NAMALWA (cell line): Measurements from ENCODE around the gene PIPOX.

ENCODE experiments used
- DNase-seq: peaks from one replicate; pipeline ENCODE4 v3.0.0-alpha.2; 2015; ENCODE audit warnings: low spot score

PIPOX gene

GRCh38 chr17:29042679-29043538, at the start of gene PIPOX:
TSS of gene PIPOX (plus strand) at chr17:29043141. CDS start at chr17:29043226, 85 bp downstream.
- DNase-seq, result peak; percentile 35

- DNase-seq, result no peak
These were observed 49.1 kb upstream of the PIPOX start for GRCh38 chr17:28993645-28994426.

GRCh38 chr17:28996554-28997096, 46.3 kb upstream of the PIPOX start:
- DNase-seq, result no peak

- DNase-seq, result no peak
These were observed 45.1 kb upstream of the PIPOX start for GRCh38 chr17:28997806-28998205.

GRCh38 chr17:28999206-28999605, 43.7 kb upstream of the PIPOX start:
- DNase-seq, result no peak

GRCh38 chr17:29000973-29001372, 42.0 kb upstream of the PIPOX start:
- DNase-seq, result no peak

GRCh38 chr17:29002811-29003210, 40.1 kb upstream of the PIPOX start:
- no peak for DNase-seq

- DNase-seq, result no peak
These were observed 39.7 kb upstream of the PIPOX start for GRCh38 chr17:29003289-29003688.

- no peak for DNase-seq
These were observed 38.8 kb upstream of the PIPOX start for GRCh38 chr17:29004081-29004692.

- peak; percentile 68 for DNase-seq
These were observed 36.9 kb upstream of the PIPOX start, which contains the start of gene SEZ6 for GRCh38 chr17:29005936-29006511. TSS of gene SEZ6 (minus strand) at chr17:29006033. CDS start at chr17:29005869, 164 bp downstream.

GRCh38 chr17:29007456-29007855, 35.5 kb upstream of the PIPOX start:
- DNase-seq, result no peak

- no peak for DNase-seq
These were observed 35.0 kb upstream of the PIPOX start for GRCh38 chr17:29007860-29008455.

GRCh38 chr17:29008591-29008990, 34.4 kb upstream of the PIPOX start:
- no peak for DNase-seq

- DNase-seq, result no peak
These were observed 32.8 kb upstream of the PIPOX start for GRCh38 chr17:29010129-29010528.

- no peak for DNase-seq
These were observed 32.4 kb upstream of the PIPOX start for GRCh38 chr17:29010586-29010985.

GRCh38 chr17:29012535-29012934, 30.4 kb upstream of the PIPOX start:
- no peak for DNase-seq

GRCh38 chr17:29014716-29015115, 28.2 kb upstream of the PIPOX start:
- no peak for DNase-seq

GRCh38 chr17:29016345-29017210, 26.4 kb upstream of the PIPOX start:
- no peak for DNase-seq

- no peak for DNase-seq
These were observed 24.0 kb upstream of the PIPOX start for GRCh38 chr17:29018788-29019474.
